ENCODE data around the gene SMIM9. TPM values are rescaled to one million over a fixed set of nuclear protein-coding genes. Genes with fewer than 3 reads are reported as not detected.

Gene SMIM9
- polyA plus RNA-seq, 4 donors = not detected

GRCh38 chrX:154809939-154810665, 24.4 kb downstream of the SMIM9 start:
- H3K4me3 ChIP-seq (ENCODE audit: low read depth in 1 of 3, low read length in 3 of 3) = no peak overlapping the region
- FAIRE-seq = no peak
- DNase-seq = peak in 1 of 2 donors; percentile 10
- H3K27me3 ChIP-seq (ENCODE audit: control insufficient read depth in 3 of 3, insufficient read depth in 3 of 3, low read length in 3 of 3) = no peaks in the 10 kb centered on the region
- peaks cover 0 to 11% (median 0%) of the 10 kb centered on the region in 3 donors for H3K4me1 ChIP-seq (ENCODE audit: control insufficient read depth in 3 of 3, insufficient read depth in 2 of 3, low read depth in 1 of 3, low read length in 2 of 3)
- H3K9me3 ChIP-seq (ENCODE audit: control insufficient read depth in 2 of 2, insufficient read depth in 1 of 2, low read depth in 1 of 2, low read length in 1 of 2) = no peaks in the 10 kb centered on the region
- no peaks in the 10 kb centered on the region for H3K36me3 ChIP-seq (ENCODE audit: control insufficient read depth in 3 of 3, insufficient read depth in 2 of 3, low read depth in 1 of 3, low read length in 3 of 3)
- peak overlapping the region in 1 of 3 donors; percentile 23 for H3K27ac ChIP-seq (ENCODE audit: low read depth in 1 of 3, low read length in 2 of 3)
- WGBS, 3 donors = 58 to 82% (median 81%) methylated on average over 1 of the region's 1 CpG

- Histone ChIP-seq H3K4me1 (ENCODE audit: control insufficient read depth in 3 of 3, insufficient read depth in 2 of 3, low read depth in 1 of 3, low read length in 2 of 3) (peaks cover 0 to 20% (median 0%) of the 10 kb centered on the region in 3 donors), H3K4me3 (ENCODE audit: low read depth in 1 of 3, low read length in 3 of 3) (no peak overlapping the region), H3K36me3 (ENCODE audit: control insufficient read depth in 3 of 3, insufficient read depth in 2 of 3, low read depth in 1 of 3, low read length in 3 of 3) (no peaks in the 10 kb centered on the region), H3K9me3 (ENCODE audit: control insufficient read depth in 2 of 2, insufficient read depth in 1 of 2, low read depth in 1 of 2, low read length in 1 of 2) (no peaks in the 10 kb centered on the region), H3K27ac (ENCODE audit: low read depth in 1 of 3, low read length in 2 of 3) (no peak overlapping the region), H3K27me3 (ENCODE audit: control insufficient read depth in 3 of 3, insufficient read depth in 3 of 3, low read length in 3 of 3) (no peaks in the 10 kb centered on the region)
- 88 to 97% (median 94%) methylated on average over 5 of the region's 5 CpGs for WGBS, 3 donors
- DNase-seq = no peak
- no peak for FAIRE-seq
These were observed 27.5 kb downstream of the SMIM9 start for GRCh38 chrX:154806837-154807501.

GRCh38 chrX:154805696-154806091, 28.8 kb downstream of the SMIM9 start:
- Histone ChIP-seq H3K9me3 (ENCODE audit: control insufficient read depth in 2 of 2, insufficient read depth in 1 of 2, low read depth in 1 of 2, low read length in 1 of 2) (no peaks in the 10 kb centered on the region), H3K36me3 (ENCODE audit: control insufficient read depth in 3 of 3, insufficient read depth in 2 of 3, low read depth in 1 of 3, low read length in 3 of 3) (no peaks in the 10 kb centered on the region), H3K4me1 (ENCODE audit: control insufficient read depth in 3 of 3, insufficient read depth in 2 of 3, low read depth in 1 of 3, low read length in 2 of 3) (peaks cover 0 to 30% (median 0%) of the 10 kb centered on the region in 3 donors), H3K27ac (ENCODE audit: low read depth in 1 of 3, low read length in 2 of 3) (peak overlapping the region; percentile 82 to 88 (median 84)), H3K4me3 (ENCODE audit: low read depth in 1 of 3, low read length in 3 of 3) (peak overlapping the region in 2 of 3 donors; percentile 73 to 84), H3K27me3 (ENCODE audit: control insufficient read depth in 3 of 3, insufficient read depth in 3 of 3, low read length in 3 of 3) (no peaks in the 10 kb centered on the region)
- WGBS, 3 donors = 7 to 35% (median 12%) methylated on average over 9 to 13 of the region's 13 CpGs
- FAIRE-seq (no peak), DNase-seq (peak; percentile 79 to 82)

- Histone ChIP-seq H3K27me3 (ENCODE audit: control insufficient read depth in 3 of 3, insufficient read depth in 3 of 3, low read length in 3 of 3) (no peaks in the 10 kb centered on the region), H3K36me3 (ENCODE audit: control insufficient read depth in 3 of 3, insufficient read depth in 2 of 3, low read depth in 1 of 3, low read length in 3 of 3) (no peaks in the 10 kb centered on the region), H3K9me3 (ENCODE audit: control insufficient read depth in 2 of 2, insufficient read depth in 1 of 2, low read depth in 1 of 2, low read length in 1 of 2) (no peaks in the 10 kb centered on the region), H3K4me1 (ENCODE audit: control insufficient read depth in 3 of 3, insufficient read depth in 2 of 3, low read depth in 1 of 3, low read length in 2 of 3) (peaks cover 0 to 31% (median 0%) of the 10 kb centered on the region in 3 donors), H3K27ac (ENCODE audit: low read depth in 1 of 3, low read length in 2 of 3) (peak within 1 kb of the TSS; percentile 84 to 92 (median 86)), H3K4me3 (ENCODE audit: low read depth in 1 of 3, low read length in 3 of 3) (peak within 1 kb of the TSS; percentile 51 to 84 (median 73))
- 1 to 35% (median 14%) methylated on average over 49 to 65 of the region's 65 CpGs for WGBS, 3 donors
- FAIRE-seq = no peak
- peak; percentile 80 to 88 for DNase-seq
These were observed 29.3 kb downstream of the SMIM9 start, which contains the start of gene MPP1 for GRCh38 chrX:154804957-154805695. MPP1 (minus strand) TSS chrX:154805485; CDS start chrX:154805373, 112 bp downstream.

- H3K9me3 ChIP-seq (ENCODE audit: control insufficient read depth in 2 of 2, insufficient read depth in 1 of 2, low read depth in 1 of 2, low read length in 1 of 2) = no peaks in the 10 kb centered on the region
- H3K36me3 ChIP-seq (ENCODE audit: control insufficient read depth in 3 of 3, insufficient read depth in 2 of 3, low read depth in 1 of 3, low read length in 3 of 3) = no peaks in the 10 kb centered on the region
- H3K27ac ChIP-seq (ENCODE audit: low read depth in 1 of 3, low read length in 2 of 3) = peak overlapping the region; percentile 84 to 92 (median 86)
- H3K27me3 ChIP-seq (ENCODE audit: control insufficient read depth in 3 of 3, insufficient read depth in 3 of 3, low read length in 3 of 3) = no peaks in the 10 kb centered on the region
- FAIRE-seq (no peak), DNase-seq (peak in 1 of 2 donors; percentile 12)
- 15 to 32% (median 28%) methylated on average over 7 of the region's 7 CpGs for WGBS, 3 donors
- H3K4me1 ChIP-seq (ENCODE audit: control insufficient read depth in 3 of 3, insufficient read depth in 2 of 3, low read depth in 1 of 3, low read length in 2 of 3) = peaks cover 0 to 37% (median 0%) of the 10 kb centered on the region in 3 donors
- H3K4me3 ChIP-seq (ENCODE audit: low read depth in 1 of 3, low read length in 3 of 3) = peak overlapping the region; percentile 51 to 84 (median 73)
These were observed 30.1 kb downstream of the SMIM9 start for GRCh38 chrX:154804261-154804956.

GRCh38 chrX:154802947-154803346, 31.5 kb downstream of the SMIM9 start:
- H3K27ac ChIP-seq (ENCODE audit: low read depth in 1 of 3, low read length in 2 of 3) = peak overlapping the region; percentile 32 to 92 (median 49)

GRCh38 chrX:154800478-154801210, 33.8 kb downstream of the SMIM9 start:
- Histone ChIP-seq H3K9me3 (ENCODE audit: control insufficient read depth in 2 of 2, insufficient read depth in 1 of 2, low read depth in 1 of 2, low read length in 1 of 2) (no peaks in the 10 kb centered on the region), H3K27me3 (ENCODE audit: control insufficient read depth in 3 of 3, insufficient read depth in 3 of 3, low read length in 3 of 3) (no peaks in the 10 kb centered on the region)
- no peak for FAIRE-seq

More at GRCh38 chrX:154802947-154803346, 31.5 kb downstream of the SMIM9 start:
- H3K4me1 ChIP-seq (ENCODE audit: control insufficient read depth in 3 of 3, insufficient read depth in 2 of 3, low read depth in 1 of 3, low read length in 2 of 3) = peaks cover 0 to 42% (median 0%) of the 10 kb centered on the region in 3 donors
- WGBS, 3 donors = 37 to 70% (median 56%) methylated on average over 2 of the region's 2 CpGs
- no peaks in the 10 kb centered on the region for H3K9me3 ChIP-seq (ENCODE audit: control insufficient read depth in 2 of 2, insufficient read depth in 1 of 2, low read depth in 1 of 2, low read length in 1 of 2)
- peak overlapping the region in 1 of 3 donors; percentile 12 for H3K4me3 ChIP-seq (ENCODE audit: low read depth in 1 of 3, low read length in 3 of 3)
- peak in 1 of 2 donors; percentile 12 for DNase-seq
- FAIRE-seq = no peak
- no peaks in the 10 kb centered on the region for H3K36me3 ChIP-seq (ENCODE audit: control insufficient read depth in 3 of 3, insufficient read depth in 2 of 3, low read depth in 1 of 3, low read length in 3 of 3)
- no peaks in the 10 kb centered on the region for H3K27me3 ChIP-seq (ENCODE audit: control insufficient read depth in 3 of 3, insufficient read depth in 3 of 3, low read length in 3 of 3)

More at GRCh38 chrX:154800478-154801210, 33.8 kb downstream of the SMIM9 start:
- Histone ChIP-seq H3K4me1 (ENCODE audit: control insufficient read depth in 3 of 3, insufficient read depth in 2 of 3, low read depth in 1 of 3, low read length in 2 of 3) (peaks cover 0 to 36% (median 0%) of the 10 kb centered on the region in 3 donors), H3K4me3 (ENCODE audit: low read depth in 1 of 3, low read length in 3 of 3) (no peak overlapping the region), H3K27ac (ENCODE audit: low read depth in 1 of 3, low read length in 2 of 3) (peak overlapping the region in 2 of 3 donors; percentile 87 to 90), H3K36me3 (ENCODE audit: control insufficient read depth in 3 of 3, insufficient read depth in 2 of 3, low read depth in 1 of 3, low read length in 3 of 3) (no peaks in the 10 kb centered on the region)
- DNase-seq = peak; percentile 57 to 80
- WGBS, 3 donors = 23 to 57% (median 49%) methylated on average over 8 of the region's 8 CpGs
